Neural cell (in vitro differentiated cells): Measurements from ENCODE around the gene HPSE2. TPM values are rescaled to one million over a fixed set of nuclear protein-coding genes. Genes with fewer than 3 reads are reported as not detected.

ENCODE experiments used
- H2AFZ ChIP-seq: fragments of 200-600, 300-800 bp; sonication (generic), shearing (Covaris generic); 2 replicates; pipeline ENCODE4 v1.6.0; 2014; ENCODE audit warnings: low read depth, mild to moderate bottlenecking, antibody characterized with exemption, low read length, moderate library complexity
- H3F3A ChIP-seq: fragments of 200-600 bp; shearing (Covaris generic); 2 replicates; pipeline ENCODE4 v1.6.1; 2016; ENCODE audit warnings: mild to moderate bottlenecking, moderate library complexity, mixed read lengths, antibody characterized with exemption, low read length; ENCODE audit not compliant: insufficient read depth, poor library complexity, severe bottlenecking
- H3K27ac ChIP-seq: fragments of 200-600, 300-800 bp; sonication (generic), shearing (Covaris generic); 2 replicates; pipeline ENCODE4 v1.5.1; 2014; ENCODE audit warnings: mild to moderate bottlenecking, low read length, moderate library complexity
- H3K27me3 ChIP-seq: fragments of 300-800, 200-600 bp; sonication (generic), shearing (Covaris generic); 2 replicates; pipeline ENCODE4 v1.6.0; 2014; ENCODE audit warnings: mild to moderate bottlenecking, low read depth, low read length, moderate library complexity; ENCODE audit not compliant: insufficient read depth
- H3K36me3 ChIP-seq: fragments of 300-800, 200-600 bp; sonication (generic), shearing (Covaris generic); 2 replicates; pipeline ENCODE4 v1.5.1; 2014; ENCODE audit warnings: mild to moderate bottlenecking, antibody characterized with exemption, low read length, moderate library complexity; ENCODE audit not compliant: insufficient read depth
- H3K4me2 ChIP-seq: fragments of 300-800, 200-600 bp; sonication (generic), shearing (Covaris generic); 2 replicates; pipeline ENCODE4 v1.6.0; 2014; ENCODE audit warnings: mild to moderate bottlenecking, low read length
- H3K4me3 ChIP-seq: fragments of 300-800, 200-600 bp; sonication (generic), shearing (Covaris generic); 2 replicates; pipeline ENCODE4 v1.5.1; 2014; ENCODE audit warnings: mild to moderate bottlenecking, low read length, moderate library complexity
- H3K79me2 ChIP-seq: fragments of 200-600 bp; shearing (Covaris generic); replicated peaks from 2 replicates; pipeline ENCODE4 v1.6.0; 2014; ENCODE audit warnings: mild to moderate bottlenecking, low read length, moderate library complexity; ENCODE audit not compliant: insufficient read depth
- H3K9ac ChIP-seq: fragments of 300-800, 200-600 bp; sonication (generic), shearing (Covaris generic); 2 replicates; pipeline ENCODE4 v1.6.1; 2016; ENCODE audit warnings: mild to moderate bottlenecking, low read length, mixed read lengths
- H3K9me2 ChIP-seq: fragments of 200-600 bp; shearing (Covaris generic); 2 replicates; pipeline ENCODE4 v1.6.1; 2016; ENCODE audit warnings: mild to moderate bottlenecking, low read length, mixed read lengths; ENCODE audit not compliant: insufficient read depth
- H3K9me3 ChIP-seq: fragments of 200-600, 300-800 bp; sonication (generic), shearing (Covaris generic); 2 replicates; pipeline ENCODE4 v1.6.1; 2016; ENCODE audit warnings: mild to moderate bottlenecking, mixed run types, low read length, moderate library complexity, mixed read lengths
- H4K20me1 ChIP-seq: fragments of 200-600 bp; shearing (Covaris generic); 2 replicates; pipeline ENCODE4 v1.6.1; 2016; ENCODE audit warnings: mild to moderate bottlenecking, mixed run types; ENCODE audit not compliant: insufficient read depth
- EP300 ChIP-seq: fragments of 450-650 bp; conservative IDR thresholded peaks from 2 replicates; pipeline ENCODE4 v1.6.1; 2014; ENCODE audit warnings: antibody characterized with exemption, mild to moderate bottlenecking, moderate library complexity; ENCODE audit not compliant: poor library complexity, severe bottlenecking
- EZH2 ChIP-seq: fragments of 200-600, 300-800 bp; shearing (Covaris generic), sonication (generic); IDR thresholded peaks from 2 replicates; pipeline ENCODE4 v1.6.1; 2014; ENCODE audit warnings: antibody characterized with exemption, low read length, borderline replicate concordance, mild to moderate bottlenecking; ENCODE audit not compliant: insufficient read depth, poor library complexity, severe bottlenecking
- MXI1 ChIP-seq: fragments of 450-650 bp; conservative IDR thresholded peaks from 2 replicates; pipeline ENCODE4 v1.6.1; 2014; ENCODE audit warnings: antibody characterized with exemption, mild to moderate bottlenecking; ENCODE audit not compliant: poor library complexity, severe bottlenecking
- POLR2AphosphoS5 ChIP-seq: IDR thresholded peaks from 2 replicates; pipeline ENCODE4 v1.6.1; 2012
- RAD21 ChIP-seq: fragments of 450-650 bp; conservative IDR thresholded peaks from 2 replicates; pipeline ENCODE4 v1.6.1; 2014; ENCODE audit warnings: antibody characterized with exemption, mild to moderate bottlenecking, moderate library complexity
- REST ChIP-seq: IDR thresholded peaks from 2 replicates; pipeline ENCODE4 v1.6.1; 2012; ENCODE audit warnings: borderline replicate concordance
- SMC3 ChIP-seq: fragments of 450-650 bp; conservative IDR thresholded peaks from 2 replicates; pipeline ENCODE4 v1.6.1; 2014; ENCODE audit warnings: antibody characterized with exemption, mild to moderate bottlenecking, moderate library complexity; ENCODE audit not compliant: poor library complexity
- TAF1 ChIP-seq: IDR thresholded peaks from 2 replicates; pipeline ENCODE4 v1.6.1; 2012; ENCODE audit warnings: low read depth
- polyA plus RNA-seq: library from polyadenylated mRNA; depleted of rRNA; stranded (reverse); fragments of >200 nt; gene quantifications from 2 replicates; pipeline ENCODE4 v1.2.3, GENCODE V29; 2014
- TF ChIP-seq, protein P1 (sequence below): fragments of 450-650 bp; IDR thresholded peaks from 2 replicates; pipeline ENCODE4 v1.5.1; 2014; ENCODE audit warnings: antibody characterized with exemption, mild to moderate bottlenecking, moderate library complexity; ENCODE audit not compliant: poor library complexity, severe bottlenecking

The HPSE2 gene
- polyA plus RNA-seq, 1 donor from 2014 or later: not detected

DNA sequence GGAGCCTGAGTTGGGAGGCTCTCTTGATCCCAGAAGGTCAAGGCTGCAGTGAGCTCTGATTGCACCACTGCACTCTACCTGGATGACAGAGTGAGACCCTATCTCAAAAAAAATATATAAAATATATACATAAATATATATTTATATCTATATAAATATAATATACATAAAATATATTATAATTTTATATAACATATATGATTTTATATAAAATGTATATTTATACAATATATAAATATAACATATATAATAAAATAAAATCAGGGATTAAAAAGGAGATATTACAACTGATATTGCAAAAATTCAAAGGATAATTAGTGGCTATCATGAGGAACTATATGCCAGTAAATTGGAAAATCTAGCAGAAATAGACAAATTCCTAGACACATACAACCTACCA lies 435.4 kb downstream of the HPSE2 start:
- no peak overlapping the region for H3K27ac ChIP-seq
- TF ChIP-seq, protein P1, sequence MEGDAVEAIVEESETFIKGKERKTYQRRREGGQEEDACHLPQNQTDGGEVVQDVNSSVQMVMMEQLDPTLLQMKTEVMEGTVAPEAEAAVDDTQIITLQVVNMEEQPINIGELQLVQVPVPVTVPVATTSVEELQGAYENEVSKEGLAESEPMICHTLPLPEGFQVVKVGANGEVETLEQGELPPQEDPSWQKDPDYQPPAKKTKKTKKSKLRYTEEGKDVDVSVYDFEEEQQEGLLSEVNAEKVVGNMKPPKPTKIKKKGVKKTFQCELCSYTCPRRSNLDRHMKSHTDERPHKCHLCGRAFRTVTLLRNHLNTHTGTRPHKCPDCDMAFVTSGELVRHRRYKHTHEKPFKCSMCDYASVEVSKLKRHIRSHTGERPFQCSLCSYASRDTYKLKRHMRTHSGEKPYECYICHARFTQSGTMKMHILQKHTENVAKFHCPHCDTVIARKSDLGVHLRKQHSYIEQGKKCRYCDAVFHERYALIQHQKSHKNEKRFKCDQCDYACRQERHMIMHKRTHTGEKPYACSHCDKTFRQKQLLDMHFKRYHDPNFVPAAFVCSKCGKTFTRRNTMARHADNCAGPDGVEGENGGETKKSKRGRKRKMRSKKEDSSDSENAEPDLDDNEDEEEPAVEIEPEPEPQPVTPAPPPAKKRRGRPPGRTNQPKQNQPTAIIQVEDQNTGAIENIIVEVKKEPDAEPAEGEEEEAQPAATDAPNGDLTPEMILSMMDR: no peak
- TF ChIP-seq SMC3 (no peak), REST (no peak), MXI1 (no peak), POLR2AphosphoS5 (no peak), RAD21 (no peak), EP300 (no peak), EZH2 (no peak), TAF1 (no peak)

GRCh38 chr10:98795467-98795866 lies 440.2 kb downstream of the HPSE2 start:
- Histone ChIP-seq H3K9me2 (no peaks in the 10 kb centered on the region), H2AFZ (no peak overlapping the region), H3K27me3 (no peaks in the 10 kb centered on the region), H3K27ac (no peak overlapping the region), H4K20me1 (no peaks in the 10 kb centered on the region), H3K9ac (no peak overlapping the region), H3F3A (no peaks in the 10 kb centered on the region), H3K4me2 (no peak overlapping the region), H3K36me3 (no peaks in the 10 kb centered on the region), H3K9me3 (no peaks in the 10 kb centered on the region), H3K79me2 (no peaks in the 10 kb centered on the region), H3K4me3 (no peak overlapping the region)
- TF ChIP-seq REST (no peak), MXI1 (no peak), POLR2AphosphoS5 (no peak), SMC3 (no peak), RAD21 (no peak), EP300 (no peak), TAF1 (no peak), EZH2 (no peak)
- TF ChIP-seq, protein P1: no peak

More for the DNA sequence above, 435.4 kb downstream of the HPSE2 start:
- Histone ChIP-seq H3F3A (no peaks in the 10 kb centered on the region), H3K4me2 (no peak overlapping the region), H3K36me3 (no peaks in the 10 kb centered on the region), H3K4me3 (no peak overlapping the region), H4K20me1 (no peaks in the 10 kb centered on the region), H3K27me3 (no peaks in the 10 kb centered on the region), H3K9ac (no peak overlapping the region), H3K9me2 (no peaks in the 10 kb centered on the region), H2AFZ (no peak overlapping the region), H3K9me3 (no peaks in the 10 kb centered on the region), H3K79me2 (no peaks in the 10 kb centered on the region)
